Measurements from ENCODE around the gene HEMGN.
"Not testable (repeated sequence)": the region's sequence is repeated elsewhere in the genome, so short reads cannot be mapped to it uniquely, and the experiment has no call there.

GRCh38 chr9:97960678-97961328 is 22.8 kb upstream of the HEMGN start:
- not testable (repeated sequence) for TF ChIP-seq POLR2A, POLR2AphosphoS5 (IDR thresholded peaks at IDR 0.05)

All from breast epithelium (tissue), 3 donors.